ENCODE results near the gene FLRT2. TPM values are rescaled to one million over a fixed set of nuclear protein-coding genes. Genes with fewer than 3 reads are reported as not detected.

The FLRT2 gene
- polyA plus RNA-seq, 1 donor (not counting 4 experiments of a cell fraction or from before 2014, with no cell fraction given) = 69.2 TPM

DNA sequence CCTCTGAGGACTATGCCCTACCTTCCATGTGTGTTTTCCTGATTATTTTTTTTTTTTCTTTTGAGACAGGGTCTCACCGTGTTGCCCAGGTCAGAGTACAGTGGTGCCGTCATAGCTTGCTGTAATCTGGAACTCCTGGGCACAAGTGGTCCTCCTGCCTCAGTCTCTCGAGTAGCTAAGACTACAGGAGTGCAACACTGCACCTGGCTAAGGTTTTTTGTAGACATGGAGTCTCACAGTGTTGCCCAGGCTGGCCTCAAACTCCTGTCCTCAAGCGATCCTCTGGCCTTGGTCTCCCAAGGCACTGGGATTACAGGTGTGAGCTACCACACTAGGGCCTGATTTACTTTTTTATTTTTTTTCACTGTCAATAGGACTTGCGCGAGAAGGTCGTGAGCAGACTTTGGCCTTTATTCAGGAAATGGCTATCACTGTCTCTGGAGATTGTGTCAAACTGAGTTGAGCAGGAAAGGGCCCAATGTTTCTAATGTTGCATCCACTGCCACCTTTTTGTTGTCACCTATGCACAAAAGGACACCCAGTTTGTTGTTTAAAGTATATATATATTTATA, 47.7 kb downstream of the FLRT2 start:
- TF ChIP-seq EZH2 (IDR thresholded peaks at IDR 0.05; ENCODE audit: low read length) = no peak
- TF ChIP-seq, protein P1, sequence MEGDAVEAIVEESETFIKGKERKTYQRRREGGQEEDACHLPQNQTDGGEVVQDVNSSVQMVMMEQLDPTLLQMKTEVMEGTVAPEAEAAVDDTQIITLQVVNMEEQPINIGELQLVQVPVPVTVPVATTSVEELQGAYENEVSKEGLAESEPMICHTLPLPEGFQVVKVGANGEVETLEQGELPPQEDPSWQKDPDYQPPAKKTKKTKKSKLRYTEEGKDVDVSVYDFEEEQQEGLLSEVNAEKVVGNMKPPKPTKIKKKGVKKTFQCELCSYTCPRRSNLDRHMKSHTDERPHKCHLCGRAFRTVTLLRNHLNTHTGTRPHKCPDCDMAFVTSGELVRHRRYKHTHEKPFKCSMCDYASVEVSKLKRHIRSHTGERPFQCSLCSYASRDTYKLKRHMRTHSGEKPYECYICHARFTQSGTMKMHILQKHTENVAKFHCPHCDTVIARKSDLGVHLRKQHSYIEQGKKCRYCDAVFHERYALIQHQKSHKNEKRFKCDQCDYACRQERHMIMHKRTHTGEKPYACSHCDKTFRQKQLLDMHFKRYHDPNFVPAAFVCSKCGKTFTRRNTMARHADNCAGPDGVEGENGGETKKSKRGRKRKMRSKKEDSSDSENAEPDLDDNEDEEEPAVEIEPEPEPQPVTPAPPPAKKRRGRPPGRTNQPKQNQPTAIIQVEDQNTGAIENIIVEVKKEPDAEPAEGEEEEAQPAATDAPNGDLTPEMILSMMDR (optimal IDR thresholded peaks at IDR 0.05 in 1 of 3, IDR thresholded peaks at IDR 0.05 in 1 of 3, conservative IDR thresholded peaks at IDR 0.05 in 1 of 3; ENCODE audit: extremely low read depth in 1 of 3, insufficient read depth in 2 of 3, low read length in 3 of 3) = no peak
- dilution Hi-C loops (cut with MboI; ENCODE audit: extremely low pct_ligation_motif_present, low sequenced_read_pairs) = no loop called here
- Histone ChIP-seq H3K79me2 (ENCODE audit: control insufficient read depth, insufficient read depth, low read length) (peaks cover 26% of the 10 kb centered on the region), H3K4me2 (ENCODE audit: control insufficient read depth, extremely low read depth, insufficient read depth, low read depth, low read length) (no peak overlapping the region), H2AFZ (ENCODE audit: control insufficient read depth, low read length) (no peak overlapping the region), H3K9me1 (ENCODE audit: control insufficient read depth, extremely low read depth, insufficient read depth, low read length) (no peaks in the 10 kb centered on the region), H3K9ac (ENCODE audit: control insufficient read depth, extremely low read depth, insufficient read depth, low read length) (no peak overlapping the region), H3K9me3 (ENCODE audit: control insufficient read depth, low read depth, low read length) (no peaks in the 10 kb centered on the region), H4K20me1 (ENCODE audit: control insufficient read depth, extremely low read depth, insufficient read depth, low read length) (no peaks in the 10 kb centered on the region), H3K27ac (ENCODE audit: control insufficient read depth, insufficient read depth, low read length) (no peak overlapping the region), H3K27me3 (ENCODE audit: control insufficient read depth, extremely low read depth, insufficient read depth, low read length) (no peaks in the 10 kb centered on the region), H3K36me3 (ENCODE audit: control insufficient read depth in 2 of 2, extremely low read depth in 1 of 2, insufficient read depth in 2 of 2, low read length in 2 of 2) (peaks cover 5 to 16% of the 10 kb centered on the region in 2 experiments), H3K4me1 (ENCODE audit: control insufficient read depth, extremely low read depth, insufficient read depth, low read length) (peaks cover 17% of the 10 kb centered on the region), H3K4me3 (ENCODE audit: control insufficient read depth in 2 of 3, extremely low read depth in 1 of 3, insufficient read depth in 2 of 3, low read depth in 1 of 3, low read length in 3 of 3) (no peak overlapping the region)
- DNase-seq (ENCODE audit: low read depth, low spot score) = no peak
- FAIRE-seq = no peak

DNA sequence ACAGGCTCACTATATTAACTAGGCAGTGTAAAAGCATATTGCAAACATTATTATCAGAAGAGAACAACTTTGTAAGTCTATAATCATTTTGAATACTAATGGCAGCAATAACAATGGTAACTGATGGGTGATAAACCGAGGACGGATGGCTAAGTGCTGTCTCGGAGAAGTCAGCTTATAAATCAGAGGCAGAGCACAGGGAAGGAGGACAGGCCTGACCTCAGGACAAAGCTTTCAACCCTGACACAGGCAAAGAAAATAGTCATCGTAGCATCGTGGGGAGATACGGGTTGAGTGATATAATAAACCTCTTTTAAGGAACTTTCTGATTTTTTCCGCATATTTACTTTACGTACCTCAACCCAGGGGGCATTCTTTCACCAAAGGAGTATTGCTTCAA, 48.4 kb downstream of the FLRT2 start:
- no peaks in the 10 kb centered on the region for H4K20me1 ChIP-seq (ENCODE audit: control insufficient read depth, extremely low read depth, insufficient read depth, low read length)
- no peak overlapping the region for H3K4me2 ChIP-seq (ENCODE audit: control insufficient read depth, extremely low read depth, insufficient read depth, low read depth, low read length)
- H3K27ac ChIP-seq (ENCODE audit: control insufficient read depth, insufficient read depth, low read length) = no peak overlapping the region
- H3K9ac ChIP-seq (ENCODE audit: control insufficient read depth, extremely low read depth, insufficient read depth, low read length) = no peak overlapping the region
- dilution Hi-C loops (cut with MboI; ENCODE audit: extremely low pct_ligation_motif_present, low sequenced_read_pairs) = no loop called here
- H2AFZ ChIP-seq (ENCODE audit: control insufficient read depth, low read length) = no peak overlapping the region
- TF ChIP-seq, protein P1 (optimal IDR thresholded peaks at IDR 0.05 in 1 of 3, IDR thresholded peaks at IDR 0.05 in 1 of 3, conservative IDR thresholded peaks at IDR 0.05 in 1 of 3; ENCODE audit: extremely low read depth in 1 of 3, insufficient read depth in 2 of 3, low read length in 3 of 3) = no peak
- TF ChIP-seq EZH2 (IDR thresholded peaks at IDR 0.05; ENCODE audit: low read length) = no peak
- H3K9me3 ChIP-seq (ENCODE audit: control insufficient read depth, low read depth, low read length) = no peaks in the 10 kb centered on the region
- no peaks in the 10 kb centered on the region for H3K9me1 ChIP-seq (ENCODE audit: control insufficient read depth, extremely low read depth, insufficient read depth, low read length)
- H3K4me3 ChIP-seq (ENCODE audit: control insufficient read depth in 2 of 3, extremely low read depth in 1 of 3, insufficient read depth in 2 of 3, low read depth in 1 of 3, low read length in 3 of 3) = no peak overlapping the region
- FAIRE-seq (no peak), DNase-seq (ENCODE audit: low read depth, low spot score) (no peak)
- H3K27me3 ChIP-seq (ENCODE audit: control insufficient read depth, extremely low read depth, insufficient read depth, low read length) = no peaks in the 10 kb centered on the region
- peaks cover 5 to 16% of the 10 kb centered on the region in 2 experiments for H3K36me3 ChIP-seq (ENCODE audit: control insufficient read depth in 2 of 2, extremely low read depth in 1 of 2, insufficient read depth in 2 of 2, low read length in 2 of 2)
- peaks cover 25% of the 10 kb centered on the region for H3K79me2 ChIP-seq (ENCODE audit: control insufficient read depth, insufficient read depth, low read length)
- peaks cover 10% of the 10 kb centered on the region for H3K4me1 ChIP-seq (ENCODE audit: control insufficient read depth, extremely low read depth, insufficient read depth, low read length)
